Subcutaneous adipose tissue (tissue), 4 donors: ENCODE results near the gene TMEM131. TPM values are rescaled to one million over a fixed set of nuclear protein-coding genes. Genes with fewer than 3 reads are reported as not detected.

Source experiments
- CTCF ChIP-seq: fragments of 450-650 bp; IDR thresholded peaks from one replicate; pipeline ENCODE4 v1.5.1; 2016; ENCODE audit warnings: low read depth, mild to moderate bottlenecking, control low read depth, antibody characterized with exemption, moderate library complexity
- total RNA-seq, 4 donors: library from RNA; depleted of rRNA; stranded (reverse); fragments of >200 nt; gene quantifications; one replicate each; pipeline ENCODE4 v1.1.0, GENCODE V29; 2016

Gene TMEM131
- total RNA-seq, 4 donors from 2014 or later = 35.5 to 44.3 (median 39.7) TPM

GRCh38 chr2:97788986-97789644, 206.6 kb downstream of the TMEM131 start:
- no peak for TF ChIP-seq CTCF

- TF ChIP-seq CTCF = no peak
Observed at GRCh38 chr2:97785818-97786217, 209.9 kb downstream of the TMEM131 start.

DNA sequence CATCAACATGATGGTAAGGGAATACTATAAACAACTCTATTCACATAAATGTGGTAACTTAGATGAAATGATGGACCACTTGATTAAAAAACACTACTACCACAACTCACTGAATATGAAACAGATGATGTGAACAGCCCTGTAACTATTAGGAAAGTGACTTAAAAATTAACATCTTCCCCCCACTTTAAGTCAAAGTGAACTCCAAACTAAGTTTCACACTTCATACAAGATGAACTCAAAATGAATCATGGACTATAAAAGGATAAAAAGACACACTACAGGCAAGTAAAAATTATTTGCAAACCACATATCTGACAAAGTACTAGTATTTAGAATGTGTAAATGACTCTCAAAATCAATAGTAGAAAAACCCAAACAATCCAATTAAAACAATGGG, 210.8 kb downstream of the TMEM131 start:
- TF ChIP-seq CTCF = no peak

DNA sequence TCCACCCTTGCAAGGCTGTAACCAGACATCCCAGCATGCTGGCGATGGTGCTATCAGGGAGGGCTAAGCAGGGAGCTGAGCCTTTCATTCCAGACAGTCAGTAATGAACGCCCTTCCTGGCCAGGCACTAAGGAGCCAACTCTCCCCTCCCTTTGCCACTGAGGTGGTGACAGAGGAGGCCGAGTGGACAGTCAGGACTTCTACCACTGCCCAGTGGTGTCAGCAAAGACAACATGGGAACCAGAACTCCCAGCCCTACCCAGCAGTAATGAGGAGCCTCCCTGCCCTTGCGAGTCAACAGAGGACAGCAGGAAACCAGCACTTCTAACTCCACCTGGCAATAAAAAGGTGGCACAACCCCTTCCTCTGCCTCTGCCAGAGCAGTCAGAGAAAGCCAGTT, 213.8 kb downstream of the TMEM131 start:
- TF ChIP-seq CTCF = no peak

DNA sequence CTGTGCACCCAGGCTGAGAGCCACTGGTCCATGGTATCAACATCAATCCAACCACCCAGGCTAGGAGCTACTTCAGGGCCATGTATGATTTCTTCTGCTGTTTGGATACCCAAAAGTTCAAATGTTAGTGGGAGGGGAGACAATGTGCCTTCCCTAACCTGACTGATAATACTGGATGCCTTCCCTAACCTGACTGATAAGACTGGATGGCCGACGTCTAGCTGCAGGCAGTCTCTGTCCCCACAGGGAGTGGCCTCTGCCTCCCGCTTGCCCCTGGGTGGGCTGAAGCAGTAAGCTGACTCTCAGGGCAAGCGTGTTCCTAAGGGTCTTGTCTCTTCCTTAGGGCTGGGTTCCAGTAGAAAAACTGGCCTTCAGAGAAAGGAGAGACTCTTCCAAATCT, 216.6 kb downstream of the TMEM131 start:
- TF ChIP-seq CTCF = no peak

DNA sequence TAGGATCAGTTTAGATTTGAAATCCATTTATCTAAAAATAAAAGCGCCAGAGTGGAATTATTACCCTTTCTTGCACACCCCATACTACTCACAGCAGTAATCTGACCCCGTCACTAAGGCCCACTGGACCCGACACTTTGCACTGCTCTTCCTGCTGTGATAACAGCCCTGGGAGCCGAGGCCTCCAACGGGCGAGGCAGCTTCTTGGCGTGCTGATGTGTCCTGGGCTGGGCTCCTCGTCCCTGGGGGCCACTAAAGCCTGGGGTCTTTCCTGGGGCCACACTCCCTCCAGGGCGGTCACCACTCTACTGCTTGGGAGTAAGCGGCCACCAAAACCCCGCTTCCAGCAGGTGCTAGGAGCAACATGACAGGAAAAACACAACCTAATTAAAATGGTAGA, 220.7 kb downstream of the TMEM131 start:
- no peak for TF ChIP-seq CTCF

- no peak for TF ChIP-seq CTCF
Observed at GRCh38 chr2:97774425-97774824, 221.3 kb downstream of the TMEM131 start.
